ENCODE measurements around the gene MTG2. TPM values are rescaled to one million over a fixed set of nuclear protein-coding genes. Genes with fewer than 3 reads are reported as not detected.
A peak's percentile ranks its signal among the peaks of the same experiment; 100 is the strongest.

The MTG2 gene
- total RNA-seq, 1 donor from 2014 or later, result 29.3 TPM

- Mint-ChIP-seq H3K4me1 (ENCODE audit: unreplicated experiment) (peaks cover 43% of the 10 kb centered on the region), H3K27ac (ENCODE audit: unreplicated experiment) (peak within 1 kb of the TSS; percentile 89), H3K9me3 (ENCODE audit: unreplicated experiment) (no peaks in the 10 kb centered on the region), H3K36me3 (ENCODE audit: unreplicated experiment) (peaks cover 12% of the 10 kb centered on the region), H3K27me3 (ENCODE audit: unreplicated experiment) (no peaks in the 10 kb centered on the region), H3K4me3 (ENCODE audit: unreplicated experiment) (peak within 1 kb of the TSS; percentile 85)
- TF ChIP-seq, protein P1, sequence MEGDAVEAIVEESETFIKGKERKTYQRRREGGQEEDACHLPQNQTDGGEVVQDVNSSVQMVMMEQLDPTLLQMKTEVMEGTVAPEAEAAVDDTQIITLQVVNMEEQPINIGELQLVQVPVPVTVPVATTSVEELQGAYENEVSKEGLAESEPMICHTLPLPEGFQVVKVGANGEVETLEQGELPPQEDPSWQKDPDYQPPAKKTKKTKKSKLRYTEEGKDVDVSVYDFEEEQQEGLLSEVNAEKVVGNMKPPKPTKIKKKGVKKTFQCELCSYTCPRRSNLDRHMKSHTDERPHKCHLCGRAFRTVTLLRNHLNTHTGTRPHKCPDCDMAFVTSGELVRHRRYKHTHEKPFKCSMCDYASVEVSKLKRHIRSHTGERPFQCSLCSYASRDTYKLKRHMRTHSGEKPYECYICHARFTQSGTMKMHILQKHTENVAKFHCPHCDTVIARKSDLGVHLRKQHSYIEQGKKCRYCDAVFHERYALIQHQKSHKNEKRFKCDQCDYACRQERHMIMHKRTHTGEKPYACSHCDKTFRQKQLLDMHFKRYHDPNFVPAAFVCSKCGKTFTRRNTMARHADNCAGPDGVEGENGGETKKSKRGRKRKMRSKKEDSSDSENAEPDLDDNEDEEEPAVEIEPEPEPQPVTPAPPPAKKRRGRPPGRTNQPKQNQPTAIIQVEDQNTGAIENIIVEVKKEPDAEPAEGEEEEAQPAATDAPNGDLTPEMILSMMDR (IDR thresholded peaks at IDR 0.05), result no peak
- peak; percentile 95 for DNase-seq (ENCODE audit: extremely low spot score, unreplicated experiment)
Observed at GRCh38 chr20:62143081-62143956, 39.5 kb upstream of the MTG2 start, which contains the start of the genes PSMA7 and SS18L1. TSS of gene PSMA7 (minus strand) at chr20:62143394. CDS start at chr20:62143303, 91 bp downstream. TSS of gene SS18L1 (plus strand) at chr20:62143769. CDS start at chr20:62143821, 52 bp downstream.

GRCh38 chr20:62143957-62144825, 38.6 kb upstream of the MTG2 start:
- Mint-ChIP-seq H3K4me1 (ENCODE audit: unreplicated experiment) (peaks cover 46% of the 10 kb centered on the region), H3K36me3 (ENCODE audit: unreplicated experiment) (peaks cover 8% of the 10 kb centered on the region), H3K9me3 (ENCODE audit: unreplicated experiment) (no peaks in the 10 kb centered on the region), H3K27me3 (ENCODE audit: unreplicated experiment) (no peaks in the 10 kb centered on the region), H3K4me3 (ENCODE audit: unreplicated experiment) (peak overlapping the region; percentile 80), H3K27ac (ENCODE audit: unreplicated experiment) (peak overlapping the region; percentile 76)
- DNase-seq (ENCODE audit: extremely low spot score, unreplicated experiment), result no peak
- TF ChIP-seq, protein P1 (IDR thresholded peaks at IDR 0.05), result no peak

DNA sequence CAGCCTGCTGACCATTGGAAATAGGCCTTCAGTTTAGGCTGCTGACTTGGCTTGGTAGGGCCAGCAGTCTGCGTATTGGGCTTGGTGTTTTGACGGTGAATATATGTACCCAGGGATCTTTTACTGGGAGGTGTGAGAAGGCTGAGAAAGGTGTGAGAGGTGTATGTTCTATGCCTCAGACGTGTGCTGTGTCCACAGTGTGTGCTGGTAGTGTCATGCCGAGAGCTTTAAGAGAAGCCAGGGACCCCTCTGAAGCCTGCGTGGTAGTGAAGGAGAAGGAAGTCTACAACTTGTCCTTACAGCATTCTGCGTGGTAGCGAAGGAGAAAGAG, 37.2 kb upstream of the MTG2 start:
- TF ChIP-seq, protein P1 (IDR thresholded peaks at IDR 0.05), result no peak
- Mint-ChIP-seq H3K9me3 (ENCODE audit: unreplicated experiment) (no peaks in the 10 kb centered on the region), H3K27me3 (ENCODE audit: unreplicated experiment) (no peaks in the 10 kb centered on the region), H3K36me3 (ENCODE audit: unreplicated experiment) (no peaks in the 10 kb centered on the region), H3K4me1 (ENCODE audit: unreplicated experiment) (peaks cover 53% of the 10 kb centered on the region), H3K27ac (ENCODE audit: unreplicated experiment) (peak overlapping the region; percentile 34), H3K4me3 (ENCODE audit: unreplicated experiment) (no peak overlapping the region)
- DNase-seq (ENCODE audit: extremely low spot score, unreplicated experiment), result no peak

GRCh38 chr20:62146019-62146755, 36.6 kb upstream of the MTG2 start:
- Mint-ChIP-seq H3K36me3 (ENCODE audit: unreplicated experiment) (no peaks in the 10 kb centered on the region), H3K4me1 (ENCODE audit: unreplicated experiment) (peaks cover 49% of the 10 kb centered on the region), H3K9me3 (ENCODE audit: unreplicated experiment) (no peaks in the 10 kb centered on the region), H3K27me3 (ENCODE audit: unreplicated experiment) (no peaks in the 10 kb centered on the region), H3K27ac (ENCODE audit: unreplicated experiment) (peak overlapping the region; percentile 34), H3K4me3 (ENCODE audit: unreplicated experiment) (no peak overlapping the region)
- TF ChIP-seq, protein P1 (IDR thresholded peaks at IDR 0.05), result no peak
- no peak for DNase-seq (ENCODE audit: extremely low spot score, unreplicated experiment)

All from osteocyte (in vitro differentiated cells).